ENCODE data around the gene ADA. TPM values are rescaled to one million over a fixed set of nuclear protein-coding genes. Genes with fewer than 3 reads are reported as not detected.

The ADA gene
- total and polyA plus RNA-seq, 2 of the 13 experiments (the other 11 are each of a cell fraction or from before 2014, with no cell fraction given): 2.5 to 11.3 TPM

- H3K9ac ChIP-seq (ENCODE audit: insufficient read depth, low read depth, low read length): no peak overlapping the region
- 81% methylated on average over 4 of the region's 4 CpGs for WGBS (ENCODE audit: low lambda C conversion rate)
- H3K79me2 ChIP-seq (ENCODE audit: insufficient read depth, low read length): no peaks in the 10 kb centered on the region
- no peaks in the 10 kb centered on the region for H4K20me1 ChIP-seq (ENCODE audit: insufficient read depth, low read length)
- H3K27ac ChIP-seq (ENCODE audit: extremely low read length, insufficient read depth, low read length): no peak overlapping the region
- no peak for ATAC-seq
- H2AFZ ChIP-seq (ENCODE audit: low read length): no peak overlapping the region
- TF ChIP-seq SOX13 (IDR thresholded peaks at IDR 0.05): no peak
- no peak for TF ChIP-seq SOX13 (CRISPR knock-in tag; conservative IDR thresholded peaks at IDR 0.05 in 1 of 2, IDR thresholded peaks at IDR 0.05 in 1 of 2)
- TF ChIP-seq YEATS4 (CRISPR knock-in tag; IDR thresholded peaks at IDR 0.05; ENCODE audit: borderline replicate concordance): no peak
- H3K4me2 ChIP-seq (ENCODE audit: low read depth, low read length): no peak overlapping the region
- no TSS peak for BruUV-seq (replicated peaks)
- in situ Hi-C loops (cut with HindIII; ENCODE audit: extremely low pct_ligation_motif_present, low pct_unique_long_range_greater_than_20kb) (no loop called here), intact Hi-C loops (cut with micrococcal nuclease; ENCODE audit: unreplicated experiment) (no loop called here)
- H3K4me3 ChIP-seq (replicated peaks in 1 of 3; ENCODE audit: insufficient read depth in 1 of 3, low read depth in 2 of 3, low read length in 3 of 3): no peak overlapping the region
- ChIA-PET POLR2A (no interaction called here), CTCF (ENCODE audit: low intra/inter-chr PET ratio, low total read pairs) (no interaction called here)
- no peaks in the 10 kb centered on the region for H3K9me3 ChIP-seq (ENCODE audit: low read length)
- no peak for DNase-seq (ENCODE audit: low spot score)
- H3K36me3 ChIP-seq (replicated peaks in 1 of 2; ENCODE audit: control insufficient read depth in 1 of 2, insufficient read depth in 2 of 2, low read length in 2 of 2): no peaks in the 10 kb centered on the region
- FAIRE-seq: no peak
- no peaks in the 10 kb centered on the region for H3K4me1 ChIP-seq (ENCODE audit: insufficient read depth, low read length)
- H3K27me3 ChIP-seq (ENCODE audit: control insufficient read depth in 1 of 2, insufficient read depth in 2 of 2, low read length in 2 of 2): no peaks in the 10 kb centered on the region
These were observed 15.6 kb downstream of the ADA start for GRCh38 chr20:44635877-44636276.

GRCh38 chr20:44633872-44634600 lies 17.5 kb downstream of the ADA start:
- ChIA-PET POLR2A (no interaction called here), CTCF (ENCODE audit: low intra/inter-chr PET ratio, low total read pairs) (no interaction called here)
- DNase-seq (ENCODE audit: low spot score): no peak
- in situ Hi-C loops (cut with HindIII; ENCODE audit: extremely low pct_ligation_motif_present, low pct_unique_long_range_greater_than_20kb) (no loop called here), intact Hi-C loops (cut with micrococcal nuclease; ENCODE audit: unreplicated experiment) (no loop called here)
- Histone ChIP-seq H3K4me1 (ENCODE audit: insufficient read depth, low read length) (no peaks in the 10 kb centered on the region), H2AFZ (ENCODE audit: low read length) (no peak overlapping the region), H3K4me3 (replicated peaks in 1 of 3; ENCODE audit: insufficient read depth in 1 of 3, low read depth in 2 of 3, low read length in 3 of 3) (no peak overlapping the region), H4K20me1 (ENCODE audit: insufficient read depth, low read length) (no peaks in the 10 kb centered on the region), H3K27ac (ENCODE audit: extremely low read length, insufficient read depth, low read length) (no peak overlapping the region), H3K9me3 (ENCODE audit: low read length) (no peaks in the 10 kb centered on the region), H3K27me3 (ENCODE audit: control insufficient read depth in 1 of 2, insufficient read depth in 2 of 2, low read length in 2 of 2) (no peaks in the 10 kb centered on the region), H3K9ac (ENCODE audit: insufficient read depth, low read depth, low read length) (no peak overlapping the region), H3K4me2 (ENCODE audit: low read depth, low read length) (no peak overlapping the region), H3K79me2 (ENCODE audit: insufficient read depth, low read length) (no peaks in the 10 kb centered on the region), H3K36me3 (replicated peaks in 1 of 2; ENCODE audit: control insufficient read depth in 1 of 2, insufficient read depth in 2 of 2, low read length in 2 of 2) (no peaks in the 10 kb centered on the region)
- no peak for TF ChIP-seq ATF1 (CRISPR knock-in tag; IDR thresholded peaks at IDR 0.05)
- 86% methylated on average over 18 of the region's 18 CpGs for WGBS (ENCODE audit: low lambda C conversion rate)
- FAIRE-seq: no peak
- no TSS peak for BruUV-seq (replicated peaks)
- no peak for ATAC-seq

Measured in HepG2 (cell line).